Measurements from ENCODE around the gene TMEM47. TPM values are rescaled to one million over a fixed set of nuclear protein-coding genes. Genes with fewer than 3 reads are reported as not detected.

Gene TMEM47
- polyA plus RNA-seq (2012; ENCODE audit: missing spikeins), result not detected

DNA sequence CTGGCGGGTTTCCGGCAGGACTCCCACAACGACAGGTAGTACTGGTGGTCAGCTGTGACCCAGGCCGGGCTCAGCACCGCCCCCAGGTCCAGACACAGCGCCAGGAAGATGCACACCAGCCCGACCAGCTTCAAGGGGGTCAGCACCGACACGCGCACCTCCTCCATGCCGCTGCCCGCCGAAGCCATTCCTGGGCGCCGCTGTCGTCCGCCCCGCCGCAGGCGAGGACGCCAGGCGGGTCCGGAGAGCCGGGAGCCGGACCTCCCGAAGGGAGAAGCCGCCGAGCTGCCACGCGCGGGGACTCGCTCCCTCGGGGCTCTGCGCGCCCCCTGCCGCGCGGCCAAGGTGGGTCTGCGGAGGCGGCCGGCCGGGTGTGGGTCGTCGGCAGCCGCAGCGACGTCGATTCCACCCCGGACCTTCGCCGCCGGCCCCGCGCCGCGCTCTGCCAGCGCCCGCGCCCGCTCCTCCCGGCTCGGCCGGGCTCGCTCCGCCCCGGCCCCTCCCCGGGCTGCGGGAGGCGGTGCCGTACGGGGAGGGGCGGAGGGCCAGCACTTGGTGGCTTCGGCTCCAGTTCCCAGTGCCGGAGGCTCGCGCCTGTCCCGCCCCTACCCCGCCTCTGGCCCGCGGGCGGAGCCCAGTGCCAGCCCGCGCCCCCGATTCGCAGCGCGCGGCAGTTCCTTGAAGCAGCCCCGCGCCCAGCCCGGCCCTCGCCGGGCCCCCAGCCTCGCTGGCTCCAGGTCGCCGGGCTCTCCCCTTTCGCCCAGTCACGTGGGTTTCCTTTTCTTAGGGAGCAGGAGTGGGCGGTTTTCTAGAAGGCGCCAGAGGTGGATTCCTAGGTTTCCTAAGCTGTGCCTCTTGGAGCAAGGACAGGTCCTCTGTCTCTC lies at the start of gene TMEM47:
Gene TMEM47, minus strand, starts transcription at position 444 of the 884 bp plus-strand sequence. Its CDS starts 256 bp downstream, at position 188.
- DNase-seq (ENCODE audit: insufficient read length) (no peak), FAIRE-seq (no peak)

GRCh38 chrX:34687095-34687494 lies 30.0 kb upstream of the TMEM47 start:
- TF ChIP-seq POLR2AphosphoS5 (IDR thresholded peaks at IDR 0.05; ENCODE audit: low read depth, low read length), result no peak
- no peak for TF ChIP-seq TAF1 (IDR thresholded peaks at IDR 0.05; ENCODE audit: borderline replicate concordance, low read depth, low read length)
- TF ChIP-seq POLR2A (IDR thresholded peaks at IDR 0.05; ENCODE audit: low read depth, low read length), result no peak
- FAIRE-seq (no peak), DNase-seq (ENCODE audit: insufficient read length) (no peak)

More for the DNA sequence above, at the start of gene TMEM47:
- TF ChIP-seq TAF1 (IDR thresholded peaks at IDR 0.05; ENCODE audit: borderline replicate concordance, low read depth, low read length) (no peak), POLR2A (IDR thresholded peaks at IDR 0.05; ENCODE audit: low read depth, low read length) (no peak), POLR2AphosphoS5 (IDR thresholded peaks at IDR 0.05; ENCODE audit: low read depth, low read length) (no peak)

DNA sequence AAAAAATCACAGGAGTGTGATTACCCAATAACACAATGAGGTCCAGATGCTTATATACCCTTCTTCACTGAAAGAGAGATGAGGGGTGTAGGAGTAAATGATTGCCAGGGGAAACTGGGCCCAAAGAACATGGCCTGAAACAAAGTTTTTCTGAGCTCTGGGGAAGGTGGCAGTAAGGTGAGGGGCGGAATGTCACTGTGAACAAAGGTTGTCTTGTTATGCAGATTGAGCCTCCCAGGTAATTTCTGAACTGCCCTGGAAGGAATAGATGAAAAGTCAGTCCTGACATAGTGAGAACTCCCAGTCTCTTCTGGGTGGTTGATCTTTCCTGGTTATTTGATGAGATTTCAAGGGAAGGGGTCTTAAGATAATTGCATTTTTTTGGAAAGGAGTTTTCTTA lies 2.5 kb upstream of the TMEM47 start:
- no peak for TF ChIP-seq TAF1 (IDR thresholded peaks at IDR 0.05; ENCODE audit: borderline replicate concordance, low read depth, low read length)
- TF ChIP-seq POLR2A (IDR thresholded peaks at IDR 0.05; ENCODE audit: low read depth, low read length), result no peak
- no peak for DNase-seq (ENCODE audit: insufficient read length)
- FAIRE-seq, result no peak

DNA sequence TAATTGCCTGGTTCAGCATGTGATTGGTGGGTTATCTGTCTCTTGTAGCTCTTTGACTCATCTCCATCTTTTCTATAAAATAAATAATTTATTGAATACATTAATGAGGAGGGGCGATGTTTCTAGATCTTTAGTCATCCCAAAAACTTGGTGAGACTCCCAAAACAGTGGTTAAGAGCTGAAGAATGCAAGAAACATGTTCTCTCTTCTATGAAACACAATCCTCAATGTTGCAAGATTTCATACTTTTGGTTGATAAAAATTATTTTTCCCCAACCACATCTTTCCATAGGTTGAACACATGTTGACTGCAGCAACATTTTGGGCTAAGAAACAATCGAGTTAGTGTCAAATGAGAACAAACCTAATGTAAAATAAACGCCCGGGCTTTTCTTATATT lies 1.2 kb upstream of the TMEM47 start:
- TF ChIP-seq POLR2A (IDR thresholded peaks at IDR 0.05; ENCODE audit: low read depth, low read length), result no peak
- TF ChIP-seq TAF1 (IDR thresholded peaks at IDR 0.05; ENCODE audit: borderline replicate concordance, low read depth, low read length), result no peak
- FAIRE-seq, result no peak
- no peak for DNase-seq (ENCODE audit: insufficient read length)

DNA sequence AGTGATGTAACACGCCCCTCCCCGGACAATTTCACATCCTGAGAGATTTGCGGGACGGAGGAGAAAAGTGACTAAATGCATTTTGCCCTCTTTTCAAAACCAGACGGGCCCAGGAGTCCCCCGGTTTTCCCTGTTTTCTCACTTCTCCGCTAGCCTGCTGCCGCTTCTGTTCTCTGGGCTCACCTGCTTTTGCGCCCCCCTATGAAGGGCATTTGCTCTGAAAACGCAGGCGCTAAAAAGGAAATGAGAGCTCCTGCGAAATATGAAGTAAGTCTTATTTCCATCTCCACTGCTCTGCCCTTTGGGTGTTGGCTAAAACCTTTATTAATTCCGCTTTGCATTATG lies 613 bp upstream of the TMEM47 start:
- FAIRE-seq (no peak), DNase-seq (ENCODE audit: insufficient read length) (no peak)
- TF ChIP-seq POLR2A (IDR thresholded peaks at IDR 0.05; ENCODE audit: low read depth, low read length) (no peak), TAF1 (IDR thresholded peaks at IDR 0.05; ENCODE audit: borderline replicate concordance, low read depth, low read length) (no peak), POLR2AphosphoS5 (IDR thresholded peaks at IDR 0.05; ENCODE audit: low read depth, low read length) (no peak)

DNA sequence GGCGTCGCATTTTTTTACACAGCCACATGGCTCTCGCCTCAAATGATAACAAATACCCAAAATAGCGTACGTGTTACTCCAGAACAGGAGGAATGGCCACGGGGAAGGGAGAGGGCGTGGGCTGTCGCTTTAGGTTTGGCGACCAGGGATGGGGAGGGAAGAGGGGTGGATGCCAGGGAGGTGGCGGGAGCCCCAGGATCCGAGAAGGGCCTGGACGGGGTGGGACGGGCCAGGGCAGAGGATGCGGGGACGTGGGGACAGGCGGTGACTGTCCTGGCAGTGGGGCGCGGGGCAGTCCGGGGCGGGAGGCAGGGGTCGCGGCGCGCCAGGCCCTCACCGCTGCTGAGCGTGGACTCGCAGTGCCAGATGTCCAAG lies 631 bp downstream of the TMEM47 start:
- no peak for TF ChIP-seq POLR2AphosphoS5 (IDR thresholded peaks at IDR 0.05; ENCODE audit: low read depth, low read length)
- no peak for TF ChIP-seq POLR2A (IDR thresholded peaks at IDR 0.05; ENCODE audit: low read depth, low read length)
- no peak for TF ChIP-seq TAF1 (IDR thresholded peaks at IDR 0.05; ENCODE audit: borderline replicate concordance, low read depth, low read length)
- FAIRE-seq (peak; percentile 42), DNase-seq (ENCODE audit: insufficient read length) (no peak)

DNA sequence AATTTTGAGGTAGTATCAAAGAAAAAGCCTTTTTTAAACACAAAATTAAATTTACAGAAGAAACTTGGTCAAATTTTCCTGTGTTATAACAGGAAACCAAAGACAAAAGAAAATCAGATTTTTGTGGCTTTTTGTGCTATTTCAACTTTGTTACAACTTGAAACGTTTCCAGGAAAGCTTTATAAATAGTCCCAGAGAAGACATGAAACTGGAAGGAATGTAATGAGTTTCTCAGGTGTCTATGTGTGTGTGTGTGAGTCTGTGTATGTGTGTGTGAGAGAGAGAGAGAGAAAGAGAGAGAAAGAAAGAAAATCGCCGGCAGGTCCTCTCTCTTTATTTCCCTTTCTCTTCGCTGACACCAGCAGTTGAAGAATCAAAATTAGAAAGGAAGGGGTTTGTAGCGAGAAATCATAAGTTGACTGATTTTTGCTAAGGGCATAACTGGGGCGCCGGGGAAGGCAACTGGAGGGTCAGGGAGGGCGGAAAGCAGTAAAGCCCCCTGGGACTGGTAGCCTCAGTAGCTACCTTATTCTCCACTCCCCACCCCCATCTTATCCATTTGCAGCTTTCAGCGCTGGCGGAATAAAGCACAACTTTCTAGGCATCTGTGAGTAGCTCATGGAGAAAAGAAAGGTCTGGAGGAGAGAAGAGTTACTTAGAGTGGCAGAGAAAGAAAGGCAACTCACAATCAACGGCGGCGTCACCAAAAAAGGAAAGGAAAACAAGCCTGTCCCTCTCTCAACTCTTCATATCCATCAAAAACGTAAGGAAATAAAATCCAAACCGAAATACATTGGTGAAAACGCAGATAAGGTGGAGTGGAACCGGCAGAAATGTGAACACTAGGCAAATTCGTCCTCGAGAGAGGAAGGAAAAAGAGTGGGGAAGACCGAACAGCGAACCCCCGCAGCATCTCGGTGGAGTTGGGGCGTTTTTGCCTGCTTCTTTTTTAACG lies 1.3 kb downstream of the TMEM47 start:
- DNase-seq (ENCODE audit: insufficient read length), result no peak
- FAIRE-seq, result no peak
- TF ChIP-seq TAF1 (IDR thresholded peaks at IDR 0.05; ENCODE audit: borderline replicate concordance, low read depth, low read length) (no peak), POLR2A (IDR thresholded peaks at IDR 0.05; ENCODE audit: low read depth, low read length) (no peak), POLR2AphosphoS5 (IDR thresholded peaks at IDR 0.05; ENCODE audit: low read depth, low read length) (no peak)

- TF ChIP-seq POLR2A (IDR thresholded peaks at IDR 0.05; ENCODE audit: low read depth, low read length) (no peak), POLR2AphosphoS5 (IDR thresholded peaks at IDR 0.05; ENCODE audit: low read depth, low read length) (no peak), TAF1 (IDR thresholded peaks at IDR 0.05; ENCODE audit: borderline replicate concordance, low read depth, low read length) (no peak)
- DNase-seq (ENCODE audit: insufficient read length) (no peak), FAIRE-seq (no peak)
These were observed 2.2 kb downstream of the TMEM47 start for GRCh38 chrX:34654696-34655490.

DNA sequence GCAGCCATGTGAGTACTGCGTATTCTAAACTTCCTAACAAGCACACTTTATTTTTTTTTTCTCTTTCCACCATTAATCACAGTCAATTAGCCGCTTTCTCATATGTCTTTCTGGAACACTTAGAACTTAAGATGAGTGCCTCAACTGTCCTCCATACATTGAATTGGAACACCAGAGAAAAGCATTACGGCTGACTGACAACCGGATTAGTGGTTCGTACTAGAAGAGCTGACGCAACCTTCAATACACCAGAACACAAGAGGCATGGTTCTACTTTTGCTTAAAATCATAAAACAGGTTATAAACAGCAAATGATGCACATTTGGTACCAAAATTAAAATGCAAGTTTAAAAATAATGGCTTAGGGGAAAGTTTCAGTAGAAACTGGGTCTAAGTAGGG lies 3.3 kb downstream of the TMEM47 start:
- TF ChIP-seq POLR2AphosphoS5 (IDR thresholded peaks at IDR 0.05; ENCODE audit: low read depth, low read length) (no peak), TAF1 (IDR thresholded peaks at IDR 0.05; ENCODE audit: borderline replicate concordance, low read depth, low read length) (no peak), POLR2A (IDR thresholded peaks at IDR 0.05; ENCODE audit: low read depth, low read length) (no peak)
- DNase-seq (ENCODE audit: insufficient read length) (no peak), FAIRE-seq (no peak)

GRCh38 chrX:34642849-34643248 lies 14.2 kb downstream of the TMEM47 start:
- DNase-seq (ENCODE audit: insufficient read length) (no peak), FAIRE-seq (no peak)
- no peak for TF ChIP-seq POLR2A (IDR thresholded peaks at IDR 0.05; ENCODE audit: low read depth, low read length)
- no peak for TF ChIP-seq TAF1 (IDR thresholded peaks at IDR 0.05; ENCODE audit: borderline replicate concordance, low read depth, low read length)
- no peak for TF ChIP-seq POLR2AphosphoS5 (IDR thresholded peaks at IDR 0.05; ENCODE audit: low read depth, low read length)

DNA sequence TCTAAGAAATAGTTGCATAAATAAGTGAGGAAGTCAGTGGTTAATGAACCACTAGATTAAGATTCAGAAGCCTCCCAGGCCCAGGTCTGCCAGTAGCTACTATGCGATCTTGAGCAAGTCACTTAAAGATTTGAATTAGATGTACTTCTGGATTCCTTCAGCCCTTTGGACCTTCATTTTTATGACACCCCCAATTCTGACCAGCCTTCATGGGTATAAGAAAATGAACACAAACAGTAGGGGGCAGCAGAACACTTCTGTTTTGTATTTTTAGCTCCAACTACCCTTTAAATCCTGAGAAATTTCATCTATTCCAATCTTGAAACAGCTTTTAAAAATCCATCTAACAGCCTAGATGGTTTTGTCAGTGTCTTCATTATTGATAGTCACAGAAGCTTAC lies 19.0 kb downstream of the TMEM47 start:
- FAIRE-seq (no peak), DNase-seq (ENCODE audit: insufficient read length) (no peak)
- TF ChIP-seq POLR2A (IDR thresholded peaks at IDR 0.05; ENCODE audit: low read depth, low read length), result no peak
- TF ChIP-seq POLR2AphosphoS5 (IDR thresholded peaks at IDR 0.05; ENCODE audit: low read depth, low read length), result no peak
- TF ChIP-seq TAF1 (IDR thresholded peaks at IDR 0.05; ENCODE audit: borderline replicate concordance, low read depth, low read length), result no peak

All from GM12892 (cell line).